Right cardiac atrium (tissue), 5 donors: Measurements from ENCODE around the gene PRM1. TPM values are rescaled to one million over a fixed set of nuclear protein-coding genes. Genes with fewer than 3 reads are reported as not detected.
A peak's percentile ranks its signal among the peaks of the same experiment; 100 is the strongest.

Experiments used
- ATAC-seq, 2 donors: fragments of 200-7000 bp; cut with Tn5 transposase; one replicate each; pipeline versions ENCODE4 v1.8.0 to v1.9.1; 2020; ENCODE audit warnings: moderate library complexity in 2 of 2, mild to moderate bottlenecking in 1 of 2
- DNase-seq, 3 donors: peaks; one replicate each; pipeline ENCODE4 v3.0.0-alpha.2; 2020
- H3K27ac ChIP-seq: one replicate; pipeline ENCODE4 v1.5.1; 2013; ENCODE audit warnings: mild to moderate bottlenecking, low read length, control low read depth, moderate library complexity
- H3K27me3 ChIP-seq: one replicate; pipeline ENCODE4 v1.6.1; 2013; ENCODE audit not compliant: control insufficient read depth, insufficient read depth
- H3K4me1 ChIP-seq: one replicate; pipeline ENCODE4 v1.6.1; 2013; ENCODE audit warnings: low read length; ENCODE audit not compliant: control insufficient read depth, insufficient read depth
- H3K4me3 ChIP-seq: one replicate; pipeline ENCODE4 v1.5.1; 2013; ENCODE audit warnings: low read length, control low read depth
- H3K9me3 ChIP-seq: one replicate; pipeline ENCODE4 v1.6.1; 2013; ENCODE audit warnings: low read length; ENCODE audit not compliant: control insufficient read depth
- WGBS: extraction: QIAGEN DNeasy Blood & Tissue Kit; methylation state at CpG from one replicate; pipeline ENCODE4 v1.1.7; 2013; 5-methylcytosine and 5-hydroxymethylcytosine counted together
- intact Hi-C, 4 donors: fragments of 100-400 bp; cut with DNase I; formaldehyde crosslinking; loops; one replicate each; pipeline versions ENCODE4 v1.11.0 to v1.14.0; 2022 to 2023
- polyA plus RNA-seq: library from polyadenylated mRNA; stranded (reverse); fragments of 200-250 nt; gene quantifications from one replicate; pipeline ENCODE4 v1.2.3, GENCODE V29; 2013
- total RNA-seq, 4 donors: library from RNA; stranded (reverse); fragmentation: NEBNext Ultra II Directional; extraction: Animal tissue kit (Norgen Biotek cat#: 25700); gene quantifications; one replicate each; pipeline ENCODE4 v1.2.1, GENCODE V29; 2021
- donor health status: healthy with polysubstance abuse.
- donor health status: DM: no; HTN: yes; CAD: no.
- donor health status: DM: no; HTN: no; CAD: no.
- donor health status: DM: no; HTN: yes; CAD: no; lungs with severe emphysema.
- donor health status: DM: yes; HTN: yes; CAD: no.

Gene PRM1
- total and polyA plus RNA-seq, 5 donors: not detected

DNA sequence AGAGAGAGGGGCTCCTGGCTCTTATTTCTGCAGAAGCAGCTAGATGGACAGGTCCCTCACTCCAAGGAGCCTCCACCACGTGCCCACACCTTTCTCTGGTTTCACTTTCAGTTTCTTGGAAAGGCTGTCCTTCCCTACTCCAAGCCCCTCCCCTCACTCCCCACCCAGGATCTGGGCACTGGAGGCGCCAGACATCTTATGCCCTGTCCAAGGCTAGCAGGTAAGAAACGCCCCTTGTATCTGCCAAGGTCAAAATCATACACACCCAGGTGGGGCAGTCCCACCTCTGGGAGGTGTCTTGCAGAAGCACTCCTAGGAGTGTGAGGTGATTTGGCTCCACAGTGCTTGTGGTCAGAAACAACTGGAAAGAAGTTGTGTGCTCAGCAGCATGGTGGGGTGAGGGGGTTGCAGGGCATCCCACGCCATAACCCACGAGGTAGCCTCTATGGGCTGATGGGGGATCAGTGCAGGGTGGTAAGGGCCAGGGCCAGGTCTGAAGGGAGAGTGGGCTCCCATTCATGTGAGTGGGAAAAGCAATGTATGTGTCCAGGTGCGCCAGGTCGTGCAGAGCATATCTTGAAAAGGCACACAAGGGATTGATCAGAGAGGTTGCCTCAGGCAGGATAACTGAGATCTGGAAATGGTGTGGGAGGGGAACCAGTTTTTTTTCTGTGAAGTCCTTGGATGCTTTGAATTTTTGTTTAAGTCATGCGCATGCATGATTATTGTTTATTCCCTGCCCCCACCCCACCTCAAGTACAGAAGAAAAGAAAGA is 31.8 kb upstream of the PRM1 start:
- WGBS: 70% methylated on average over 8 of the region's 8 CpGs
- intact Hi-C loops: no loop called here
- ATAC-seq: peak in 1 of 2 donors; percentile 22

GRCh38 chr16:11310997-11311561 is 29.9 kb upstream of the PRM1 start:
- intact Hi-C loops: no loop called here
- DNase-seq: peak in 1 of 3 donors; percentile 49
- Histone ChIP-seq H3K4me1 (no peaks in the 10 kb centered on the region), H3K9me3 (no peaks in the 10 kb centered on the region), H3K4me3 (no peak overlapping the region), H3K27ac (peak overlapping the region; percentile 48), H3K27me3 (no peaks in the 10 kb centered on the region)
- WGBS: 66% methylated on average over 10 of the region's 10 CpGs
- ATAC-seq: no peak

More for the DNA sequence above, 31.8 kb upstream of the PRM1 start:
- Histone ChIP-seq H3K4me3 (no peak overlapping the region), H3K27me3 (no peaks in the 10 kb centered on the region), H3K9me3 (no peaks in the 10 kb centered on the region), H3K27ac (no peak overlapping the region), H3K4me1 (no peaks in the 10 kb centered on the region)
- DNase-seq: peak in 1 of 3 donors; percentile 46

DNA sequence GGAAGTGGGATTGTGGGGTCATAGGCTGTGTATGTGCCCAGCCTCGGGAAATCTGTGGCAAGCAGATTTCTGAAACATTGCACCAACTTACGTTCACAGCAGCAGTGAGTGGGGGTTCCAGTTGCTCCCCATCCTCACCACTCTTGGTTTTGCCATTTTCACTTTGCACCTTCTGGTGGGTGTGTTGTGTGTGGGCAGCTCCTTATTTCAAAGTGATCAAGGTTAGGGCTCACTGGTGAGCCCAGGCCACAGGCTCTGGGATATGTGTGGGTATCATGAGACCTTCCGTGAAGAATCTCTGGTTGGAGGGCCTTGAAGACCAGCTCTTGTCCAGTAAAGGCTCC is 29.5 kb upstream of the PRM1 start:
- Histone ChIP-seq H3K4me1 (no peaks in the 10 kb centered on the region), H3K4me3 (no peak overlapping the region), H3K9me3 (no peaks in the 10 kb centered on the region), H3K27me3 (no peaks in the 10 kb centered on the region), H3K27ac (no peak overlapping the region)
- ATAC-seq: no peak
- WGBS: 94% methylated on average over 3 of the region's 3 CpGs
- no peak for DNase-seq
- intact Hi-C loops: no loop called here

DNA sequence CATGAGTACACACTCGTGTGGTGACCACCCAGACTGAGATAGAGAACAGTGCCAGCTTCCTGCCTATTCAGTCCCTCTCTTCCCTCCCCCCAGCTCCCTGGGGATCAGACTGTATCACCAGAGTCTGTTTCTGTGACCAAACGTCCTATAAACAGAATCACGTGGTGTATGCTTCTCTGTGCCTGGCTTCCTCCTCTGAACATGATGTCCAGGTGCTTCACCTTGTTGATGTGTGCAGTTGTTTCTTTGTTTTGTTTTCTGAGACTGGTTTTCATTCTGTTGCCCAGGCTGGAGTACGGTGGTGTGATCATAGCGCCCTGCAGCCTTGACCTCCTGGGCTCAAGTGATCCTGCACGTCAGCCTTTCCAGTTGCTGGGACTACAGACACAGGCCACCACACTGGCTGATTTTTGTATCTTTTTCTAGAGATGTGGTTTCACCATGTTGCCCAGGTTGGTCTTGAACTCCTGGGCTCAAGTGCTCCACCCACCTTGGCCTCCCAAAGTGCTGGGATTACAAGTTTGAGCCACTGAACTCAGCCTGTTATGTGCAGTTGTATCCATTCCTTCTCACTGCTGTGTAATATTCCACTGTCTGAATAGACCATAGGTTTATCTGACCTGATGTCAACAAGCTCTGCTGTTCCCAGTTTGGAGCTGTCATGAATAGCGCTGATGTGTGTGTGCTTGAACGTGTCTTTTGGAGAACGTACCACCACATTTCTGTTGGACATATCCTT is 28.9 kb upstream of the PRM1 start:
- Histone ChIP-seq H3K4me3 (no peak overlapping the region), H3K4me1 (no peaks in the 10 kb centered on the region), H3K27ac (no peak overlapping the region), H3K27me3 (no peaks in the 10 kb centered on the region), H3K9me3 (no peaks in the 10 kb centered on the region)
- intact Hi-C loops: no loop called here
- ATAC-seq: no peak
- DNase-seq: no peak
- 61% methylated on average over 9 of the region's 9 CpGs for WGBS

DNA sequence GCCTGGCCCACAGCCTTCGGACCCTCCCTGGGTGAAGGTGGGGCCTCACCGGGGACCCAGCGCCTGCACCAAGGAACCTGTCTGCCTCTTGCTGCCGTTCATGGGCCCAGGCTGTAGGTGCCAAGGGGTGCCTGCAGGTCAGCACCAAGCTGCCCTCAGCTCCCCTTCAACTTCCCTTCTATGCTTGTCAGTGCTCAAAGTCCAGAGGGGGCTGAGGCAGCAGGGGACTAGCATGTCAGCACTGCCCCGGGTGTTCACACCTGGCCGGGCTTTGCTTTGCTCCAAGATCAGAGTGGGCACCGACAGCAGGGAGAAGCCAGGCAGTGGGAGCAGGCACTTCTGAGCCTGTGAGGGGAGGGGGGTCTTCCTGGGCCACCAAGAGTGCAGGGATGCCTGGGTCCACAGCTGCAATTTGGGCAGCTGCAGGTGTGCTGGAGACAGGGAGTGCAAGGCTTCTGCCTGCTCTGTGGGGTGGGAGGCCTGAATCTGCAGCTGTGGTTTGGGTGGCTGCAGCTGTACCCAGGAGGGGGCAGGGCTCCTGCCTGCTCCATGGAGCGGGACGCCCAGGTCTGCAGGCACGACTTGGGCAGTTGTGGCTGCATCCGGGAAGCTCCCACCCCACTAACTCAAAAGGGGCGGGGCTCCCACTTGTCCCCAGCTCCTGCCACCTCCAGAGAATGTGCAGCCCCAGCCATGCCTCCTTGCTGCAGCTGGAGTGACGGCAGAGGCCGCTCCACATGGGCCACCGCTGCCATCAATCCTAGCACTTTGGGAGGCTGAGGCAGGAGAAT is 27.6 kb upstream of the PRM1 start:
- no peaks in the 10 kb centered on the region for H3K27me3 ChIP-seq
- peak in 1 of 2 donors; percentile 10 for ATAC-seq
- no peaks in the 10 kb centered on the region for H3K9me3 ChIP-seq
- intact Hi-C loops: no loop called here
- H3K27ac ChIP-seq: no peak overlapping the region
- no peaks in the 10 kb centered on the region for H3K4me1 ChIP-seq
- 67% methylated on average over 15 of the region's 15 CpGs for WGBS
- DNase-seq: no peak
- H3K4me3 ChIP-seq: no peak overlapping the region

DNA sequence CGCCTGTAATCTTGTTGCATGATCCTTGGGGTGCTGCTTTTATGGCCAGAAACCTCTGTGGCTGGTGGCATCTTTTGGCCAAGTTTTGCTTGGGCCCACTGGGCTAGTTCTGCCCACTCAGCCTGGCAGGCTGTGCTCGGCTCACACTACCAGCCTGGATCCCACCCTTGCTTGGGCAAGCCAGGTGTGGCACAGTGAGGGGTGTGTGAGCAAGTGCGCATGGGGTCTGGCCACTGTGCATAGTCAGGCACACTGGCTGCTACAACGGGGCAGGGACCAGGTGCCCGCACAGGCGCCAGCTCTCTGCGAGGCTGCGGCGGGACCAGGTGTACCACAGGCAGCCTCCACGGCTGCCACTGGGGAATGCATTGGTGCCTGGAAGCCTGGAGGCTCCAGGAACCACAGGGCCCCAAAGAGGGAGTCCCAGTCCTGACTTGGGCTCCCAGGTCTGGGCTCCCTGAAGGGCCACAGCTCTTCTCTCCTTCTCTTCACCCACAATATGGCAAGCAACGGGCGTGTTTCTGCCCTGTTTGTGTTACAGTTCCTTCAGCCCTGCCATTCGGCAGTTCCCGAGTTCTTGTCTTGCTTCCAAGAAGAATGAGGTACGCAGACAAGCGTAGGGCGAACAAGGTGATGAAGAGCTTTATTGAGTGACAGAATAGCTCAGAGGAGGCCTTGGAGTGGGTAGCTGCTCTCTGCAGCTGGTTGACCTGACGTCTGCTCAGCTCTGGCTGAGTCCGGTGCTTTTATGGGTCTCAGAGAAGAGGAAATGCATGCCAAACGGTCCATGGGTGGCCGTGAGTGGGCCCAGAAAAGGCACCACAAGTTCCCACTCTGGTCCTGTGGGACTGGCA is 26.7 kb upstream of the PRM1 start:
- H3K27me3 ChIP-seq: no peaks in the 10 kb centered on the region
- no peak for ATAC-seq
- intact Hi-C loops: no loop called here
- H3K27ac ChIP-seq: no peak overlapping the region
- no peaks in the 10 kb centered on the region for H3K4me1 ChIP-seq
- H3K4me3 ChIP-seq: no peak overlapping the region
- no peaks in the 10 kb centered on the region for H3K9me3 ChIP-seq
- no peak for DNase-seq
- WGBS: 90% methylated on average over 21 of the region's 21 CpGs

- Histone ChIP-seq H3K4me1 (no peaks in the 10 kb centered on the region), H3K9me3 (no peaks in the 10 kb centered on the region), H3K4me3 (no peak overlapping the region), H3K27me3 (no peaks in the 10 kb centered on the region), H3K27ac (no peak overlapping the region)
- intact Hi-C loops: no loop called here
- ATAC-seq: no peak
- no peak for DNase-seq
- 84% methylated on average over 7 of the region's 7 CpGs for WGBS
Observed at GRCh38 chr16:11306997-11307638, 26.0 kb upstream of the PRM1 start.

DNA sequence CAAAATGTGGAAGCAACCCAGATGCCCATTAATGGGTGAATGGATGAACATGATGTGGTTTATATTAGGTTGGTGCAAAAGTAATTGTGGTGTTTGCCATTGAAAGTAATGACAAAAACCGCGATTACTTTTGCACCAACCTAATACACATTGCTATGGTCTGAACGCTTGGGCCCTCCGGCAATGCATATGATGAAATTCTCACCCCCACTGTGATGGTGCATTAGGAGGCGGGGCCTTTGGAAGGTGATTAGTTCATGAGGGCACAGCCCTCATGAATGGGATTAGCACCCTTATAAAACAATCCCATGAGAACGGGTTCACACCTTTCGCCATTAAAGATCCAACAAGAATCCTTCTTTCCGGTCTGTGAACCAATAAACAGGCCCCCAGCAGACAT is 25.3 kb upstream of the PRM1 start:
- no peak for ATAC-seq
- Histone ChIP-seq H3K4me1 (no peaks in the 10 kb centered on the region), H3K9me3 (no peaks in the 10 kb centered on the region), H3K27ac (no peak overlapping the region), H3K4me3 (no peak overlapping the region), H3K27me3 (no peaks in the 10 kb centered on the region)
- DNase-seq: no peak
- 86% methylated on average over 8 of the region's 8 CpGs for WGBS
- intact Hi-C loops: no loop called here

DNA sequence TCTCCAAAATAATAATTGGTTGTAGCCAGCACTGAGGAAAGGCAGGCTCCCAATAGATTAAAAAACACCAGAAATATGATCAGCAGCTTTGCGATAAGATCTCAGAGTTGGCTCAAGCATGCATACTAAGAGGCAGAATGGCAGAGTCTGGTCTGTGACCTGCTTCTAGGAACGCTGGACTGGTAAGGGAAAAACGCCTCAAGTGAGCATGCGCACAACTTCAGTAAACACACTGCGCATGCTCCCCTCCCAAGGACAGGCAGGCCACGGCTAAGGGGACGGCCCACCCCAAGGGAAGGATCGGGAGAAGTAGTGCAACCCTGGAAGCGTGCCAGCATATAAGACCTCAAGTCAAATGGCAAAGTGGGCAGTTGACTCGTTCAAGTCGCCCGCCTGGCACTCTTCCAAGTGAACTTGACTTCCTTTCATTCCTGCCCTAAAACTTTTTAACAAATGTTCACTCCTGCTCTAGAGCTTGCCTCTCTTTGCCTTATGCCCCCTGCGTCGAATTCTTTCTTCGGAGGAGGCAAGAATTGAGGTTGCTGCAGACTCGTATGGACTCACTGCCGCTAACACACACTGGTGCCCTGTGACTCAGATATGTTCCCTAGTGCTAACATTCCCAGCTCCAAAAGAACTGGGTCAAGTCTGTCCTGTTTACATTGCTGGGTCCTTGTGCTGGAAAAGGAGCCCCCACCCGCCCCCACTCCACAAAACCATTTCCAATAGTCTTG is 22.4 kb upstream of the PRM1 start:
- Histone ChIP-seq H3K9me3 (no peaks in the 10 kb centered on the region), H3K27ac (no peak overlapping the region), H3K27me3 (no peaks in the 10 kb centered on the region), H3K4me1 (no peaks in the 10 kb centered on the region), H3K4me3 (no peak overlapping the region)
- DNase-seq: no peak
- no peak for ATAC-seq
- intact Hi-C loops: no loop called here
- 72% methylated on average over 18 of the region's 18 CpGs for WGBS
